GM21576 (cell line): Measurements from ENCODE around the gene ALG14.
"Not testable (repeated sequence)": the region's sequence is repeated elsewhere in the genome, so short reads cannot be mapped to it uniquely, and the experiment has no call there.

Source experiments
- ATAC-seq: cut with Tn5 transposase; IDR thresholded peaks from one replicate; pipeline ENCODE4 v1.9.1; 2021; ENCODE audit warnings: mild to moderate bottlenecking, moderate library complexity; ENCODE audit not compliant: unreplicated experiment

ALG14 gene

GRCh38 chr1:95043141-95043980, 29.4 kb downstream of the ALG14 start:
- peak; percentile 93 for ATAC-seq

GRCh38 chr1:95042286-95042685, 30.5 kb downstream of the ALG14 start:
- ATAC-seq: no peak

GRCh38 chr1:95041491-95042165, 31.1 kb downstream of the ALG14 start:
- ATAC-seq: no peak

GRCh38 chr1:95040032-95040525, 32.7 kb downstream of the ALG14 start:
- ATAC-seq: no peak

GRCh38 chr1:95039360-95040031, 33.3 kb downstream of the ALG14 start:
- no peak for ATAC-seq

- no peak for ATAC-seq
Measured at GRCh38 chr1:95035536-95035935, 37.2 kb downstream of the ALG14 start.

GRCh38 chr1:95034506-95034905, 38.2 kb downstream of the ALG14 start:
- ATAC-seq: no peak

- no peak for ATAC-seq
Measured at GRCh38 chr1:95033843-95034242, 38.9 kb downstream of the ALG14 start.

GRCh38 chr1:95029532-95029931, 43.2 kb downstream of the ALG14 start:
- ATAC-seq: no peak

- ATAC-seq: no peak
Measured at GRCh38 chr1:95028954-95029353, 43.8 kb downstream of the ALG14 start.

- no peak for ATAC-seq
Measured at GRCh38 chr1:95027046-95027445, 45.7 kb downstream of the ALG14 start.

- ATAC-seq: no peak
Measured at GRCh38 chr1:95023399-95024043, 49.2 kb downstream of the ALG14 start.

GRCh38 chr1:95022644-95022926, 50.2 kb downstream of the ALG14 start:
- no peak for ATAC-seq

- no peak for ATAC-seq
Measured at GRCh38 chr1:95021805-95022643, 50.7 kb downstream of the ALG14 start.

GRCh38 chr1:95021119-95021518, 51.6 kb downstream of the ALG14 start:
- no peak for ATAC-seq

GRCh38 chr1:95019466-95019865, 53.3 kb downstream of the ALG14 start:
- not testable (repeated sequence) for ATAC-seq

- no peak for ATAC-seq
Measured at GRCh38 chr1:95018602-95019369, 54.0 kb downstream of the ALG14 start.

- ATAC-seq: no peak
Measured at GRCh38 chr1:95017775-95018174, 55.0 kb downstream of the ALG14 start.

- ATAC-seq: no peak
Measured at GRCh38 chr1:95015076-95015475, 57.7 kb downstream of the ALG14 start.
